Frontal cortex (tissue), 4 donors: Measurements from ENCODE around the gene FLVCR2. TPM values are rescaled to one million over a fixed set of nuclear protein-coding genes. Genes with fewer than 3 reads are reported as not detected.
A peak's percentile ranks its signal among the peaks of the same experiment; 100 is the strongest.

Experiments used
- DNase-seq, 2 donors: peaks; one replicate each; pipeline ENCODE4 v3.0.0; 2012; ENCODE audit warnings: low spot score in 2 of 2
- FAIRE-seq: peaks from 2 replicates; lab custom pipeline; 2012; peaks lifted over from hg19 to GRCh38; lab: Jason Lieb, UNC
- total RNA-seq: library from RNA; depleted of rRNA; stranded (reverse); fragments of >200 nt; gene quantifications from one replicate; pipeline ENCODE4 v1.2.3, GENCODE V29; 2014
- donor health status: control.
- donor health status: control.
- donor health status: control.

Gene FLVCR2
- total RNA-seq, 1 donor from 2014 or later, result 2.9 TPM

GRCh38 chr14:75619548-75619947 lies 41.1 kb downstream of the FLVCR2 start:
- DNase-seq, result no peak
- no peak for FAIRE-seq

GRCh38 chr14:75625034-75625433 lies 46.6 kb downstream of the FLVCR2 start:
- FAIRE-seq (no peak), DNase-seq (no peak)

GRCh38 chr14:75626396-75626795 lies 48.0 kb downstream of the FLVCR2 start:
- FAIRE-seq (no peak), DNase-seq (no peak)

GRCh38 chr14:75626863-75627262 lies 48.4 kb downstream of the FLVCR2 start:
- FAIRE-seq (no peak), DNase-seq (no peak)

GRCh38 chr14:75627406-75627805 lies 49.0 kb downstream of the FLVCR2 start:
- FAIRE-seq, result no peak
- no peak for DNase-seq

GRCh38 chr14:75628816-75629215 lies 50.4 kb downstream of the FLVCR2 start:
- DNase-seq (no peak), FAIRE-seq (no peak)

- DNase-seq (no peak), FAIRE-seq (no peak)
Observed at GRCh38 chr14:75630695-75631452, 52.5 kb downstream of the FLVCR2 start.

- FAIRE-seq (no peak), DNase-seq (no peak)
Observed at GRCh38 chr14:75631453-75631831, 53.0 kb downstream of the FLVCR2 start.

GRCh38 chr14:75634848-75635247 lies 56.4 kb downstream of the FLVCR2 start:
- DNase-seq, result no peak

GRCh38 chr14:75636100-75636692 lies 57.8 kb downstream of the FLVCR2 start:
- FAIRE-seq, result no peak
- no peak for DNase-seq

More at GRCh38 chr14:75634848-75635247, 56.4 kb downstream of the FLVCR2 start:
- FAIRE-seq, result no peak

- FAIRE-seq (no peak), DNase-seq (no peak)
Observed at GRCh38 chr14:75640876-75641275, 62.5 kb downstream of the FLVCR2 start.

GRCh38 chr14:75643985-75644384 lies 65.6 kb downstream of the FLVCR2 start:
- FAIRE-seq, result no peak
- DNase-seq, result no peak

- DNase-seq (no peak), FAIRE-seq (no peak)
Observed at GRCh38 chr14:75645056-75645455, 66.6 kb downstream of the FLVCR2 start.

GRCh38 chr14:75646762-75647161 lies 68.3 kb downstream of the FLVCR2 start:
- FAIRE-seq (no peak), DNase-seq (no peak)

GRCh38 chr14:75647640-75648039 lies 69.2 kb downstream of the FLVCR2 start:
- DNase-seq, result no peak
- FAIRE-seq, result no peak

GRCh38 chr14:75648066-75648838 lies 69.8 kb downstream of the FLVCR2 start:
- FAIRE-seq (no peak), DNase-seq (peak in 1 of 2 donors; percentile 27)

- DNase-seq (no peak), FAIRE-seq (no peak)
Observed at GRCh38 chr14:75649337-75649736, 70.9 kb downstream of the FLVCR2 start.

GRCh38 chr14:75649773-75650172 lies 71.4 kb downstream of the FLVCR2 start:
- FAIRE-seq (no peak), DNase-seq (no peak)

GRCh38 chr14:75650253-75651058 lies 72.0 kb downstream of the FLVCR2 start:
- FAIRE-seq (no peak), DNase-seq (no peak)

GRCh38 chr14:75653563-75653962 lies 75.1 kb downstream of the FLVCR2 start:
- no peak for DNase-seq
- FAIRE-seq, result no peak
